Measurements from ENCODE around the gene A1BG.

DNA sequence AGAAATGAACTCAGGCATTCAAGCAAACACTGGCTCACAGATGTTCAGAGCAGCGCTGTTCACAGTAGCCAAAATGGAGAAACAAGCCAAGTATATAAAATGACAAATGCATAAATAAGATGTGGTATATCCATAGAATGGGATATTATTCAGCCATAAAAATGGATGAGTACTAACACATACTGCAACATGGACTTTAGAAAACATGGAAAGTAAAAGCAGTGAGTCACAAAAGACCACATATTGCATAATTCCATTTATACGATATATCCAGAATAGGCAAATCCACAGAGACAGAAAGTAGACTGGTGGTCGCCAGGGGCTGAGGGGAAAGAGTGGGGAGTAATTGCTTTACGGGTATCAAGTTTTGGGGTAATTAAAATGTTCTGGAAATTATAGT lies 20.9 kb upstream of the A1BG start:
- TF ChIP-seq POLR2A (IDR thresholded peaks at IDR 0.05): no peak
- TF ChIP-seq, protein P1, sequence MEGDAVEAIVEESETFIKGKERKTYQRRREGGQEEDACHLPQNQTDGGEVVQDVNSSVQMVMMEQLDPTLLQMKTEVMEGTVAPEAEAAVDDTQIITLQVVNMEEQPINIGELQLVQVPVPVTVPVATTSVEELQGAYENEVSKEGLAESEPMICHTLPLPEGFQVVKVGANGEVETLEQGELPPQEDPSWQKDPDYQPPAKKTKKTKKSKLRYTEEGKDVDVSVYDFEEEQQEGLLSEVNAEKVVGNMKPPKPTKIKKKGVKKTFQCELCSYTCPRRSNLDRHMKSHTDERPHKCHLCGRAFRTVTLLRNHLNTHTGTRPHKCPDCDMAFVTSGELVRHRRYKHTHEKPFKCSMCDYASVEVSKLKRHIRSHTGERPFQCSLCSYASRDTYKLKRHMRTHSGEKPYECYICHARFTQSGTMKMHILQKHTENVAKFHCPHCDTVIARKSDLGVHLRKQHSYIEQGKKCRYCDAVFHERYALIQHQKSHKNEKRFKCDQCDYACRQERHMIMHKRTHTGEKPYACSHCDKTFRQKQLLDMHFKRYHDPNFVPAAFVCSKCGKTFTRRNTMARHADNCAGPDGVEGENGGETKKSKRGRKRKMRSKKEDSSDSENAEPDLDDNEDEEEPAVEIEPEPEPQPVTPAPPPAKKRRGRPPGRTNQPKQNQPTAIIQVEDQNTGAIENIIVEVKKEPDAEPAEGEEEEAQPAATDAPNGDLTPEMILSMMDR (IDR thresholded peaks at IDR 0.05): no peak
